Measurements from ENCODE around the gene PLCH2.

GRCh38 chr1:2474104-2474844, 1.8 kb upstream of the PLCH2 start:
- TF ChIP-seq POLR2AphosphoS5 (IDR thresholded peaks at IDR 0.05) = no peak
- TF ChIP-seq, protein P1, sequence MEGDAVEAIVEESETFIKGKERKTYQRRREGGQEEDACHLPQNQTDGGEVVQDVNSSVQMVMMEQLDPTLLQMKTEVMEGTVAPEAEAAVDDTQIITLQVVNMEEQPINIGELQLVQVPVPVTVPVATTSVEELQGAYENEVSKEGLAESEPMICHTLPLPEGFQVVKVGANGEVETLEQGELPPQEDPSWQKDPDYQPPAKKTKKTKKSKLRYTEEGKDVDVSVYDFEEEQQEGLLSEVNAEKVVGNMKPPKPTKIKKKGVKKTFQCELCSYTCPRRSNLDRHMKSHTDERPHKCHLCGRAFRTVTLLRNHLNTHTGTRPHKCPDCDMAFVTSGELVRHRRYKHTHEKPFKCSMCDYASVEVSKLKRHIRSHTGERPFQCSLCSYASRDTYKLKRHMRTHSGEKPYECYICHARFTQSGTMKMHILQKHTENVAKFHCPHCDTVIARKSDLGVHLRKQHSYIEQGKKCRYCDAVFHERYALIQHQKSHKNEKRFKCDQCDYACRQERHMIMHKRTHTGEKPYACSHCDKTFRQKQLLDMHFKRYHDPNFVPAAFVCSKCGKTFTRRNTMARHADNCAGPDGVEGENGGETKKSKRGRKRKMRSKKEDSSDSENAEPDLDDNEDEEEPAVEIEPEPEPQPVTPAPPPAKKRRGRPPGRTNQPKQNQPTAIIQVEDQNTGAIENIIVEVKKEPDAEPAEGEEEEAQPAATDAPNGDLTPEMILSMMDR (IDR thresholded peaks at IDR 0.05; ENCODE audit: poor library complexity, severe bottlenecking) = no peak
